ENCODE data around the gene ASB9. TPM values are rescaled to one million over a fixed set of nuclear protein-coding genes. Genes with fewer than 3 reads are reported as not detected.

ASB9 gene
- total and polyA plus RNA-seq, 7 donors = 1.1 to 3.7 (median 3.0) TPM

- TF ChIP-seq POLR2AphosphoS5 (IDR thresholded peaks at IDR 0.05) = no peak
- TF ChIP-seq, protein P1, sequence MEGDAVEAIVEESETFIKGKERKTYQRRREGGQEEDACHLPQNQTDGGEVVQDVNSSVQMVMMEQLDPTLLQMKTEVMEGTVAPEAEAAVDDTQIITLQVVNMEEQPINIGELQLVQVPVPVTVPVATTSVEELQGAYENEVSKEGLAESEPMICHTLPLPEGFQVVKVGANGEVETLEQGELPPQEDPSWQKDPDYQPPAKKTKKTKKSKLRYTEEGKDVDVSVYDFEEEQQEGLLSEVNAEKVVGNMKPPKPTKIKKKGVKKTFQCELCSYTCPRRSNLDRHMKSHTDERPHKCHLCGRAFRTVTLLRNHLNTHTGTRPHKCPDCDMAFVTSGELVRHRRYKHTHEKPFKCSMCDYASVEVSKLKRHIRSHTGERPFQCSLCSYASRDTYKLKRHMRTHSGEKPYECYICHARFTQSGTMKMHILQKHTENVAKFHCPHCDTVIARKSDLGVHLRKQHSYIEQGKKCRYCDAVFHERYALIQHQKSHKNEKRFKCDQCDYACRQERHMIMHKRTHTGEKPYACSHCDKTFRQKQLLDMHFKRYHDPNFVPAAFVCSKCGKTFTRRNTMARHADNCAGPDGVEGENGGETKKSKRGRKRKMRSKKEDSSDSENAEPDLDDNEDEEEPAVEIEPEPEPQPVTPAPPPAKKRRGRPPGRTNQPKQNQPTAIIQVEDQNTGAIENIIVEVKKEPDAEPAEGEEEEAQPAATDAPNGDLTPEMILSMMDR (IDR thresholded peaks at IDR 0.05) = no peak
- TF ChIP-seq EP300 (IDR thresholded peaks at IDR 0.05) = no peak
- TF ChIP-seq POLR2A (IDR thresholded peaks at IDR 0.05) = no peak
- Histone ChIP-seq H3K4me1 (no peaks in the 10 kb centered on the region), H3K36me3 (no peaks in the 10 kb centered on the region), H3K27me3 (no peaks in the 10 kb centered on the region), H3K4me3 (no peak overlapping the region), H3K9me3 (no peaks in the 10 kb centered on the region), H3K27ac (no peak overlapping the region)
- 89 to 93% methylated on average over 3 of the region's 3 CpGs for WGBS, 2 donors
- intact Hi-C loops (cut with DNase I) = no loop called here
- no peak for DNase-seq
Observed at GRCh38 chrX:15209096-15209495, 60.8 kb downstream of the ASB9 start.

GRCh38 chrX:15207994-15208393 is 61.9 kb downstream of the ASB9 start:
- intact Hi-C loops (cut with DNase I) = no loop called here

DNA sequence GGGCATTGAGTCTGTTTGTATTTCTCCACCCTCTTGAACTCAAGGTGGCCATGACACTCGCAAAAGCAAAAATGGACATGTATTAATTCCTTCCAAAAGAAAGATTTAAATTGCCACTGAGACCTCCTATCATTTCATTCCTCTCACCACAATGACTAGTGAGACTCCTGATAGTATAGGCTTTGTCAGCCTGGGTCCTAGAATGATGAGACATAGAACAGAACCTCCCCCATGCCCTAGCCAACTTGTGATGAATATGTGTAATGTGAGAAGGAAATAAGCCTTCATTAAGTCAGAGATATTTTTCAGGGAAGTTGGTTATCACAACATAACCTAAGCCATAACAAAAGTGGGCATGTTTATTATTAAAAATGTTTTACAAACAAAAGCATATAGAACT is 62.5 kb downstream of the ASB9 start:
- intact Hi-C loops (cut with DNase I) = no loop called here
- Histone ChIP-seq H3K27me3 (no peaks in the 10 kb centered on the region), H3K36me3 (no peaks in the 10 kb centered on the region), H3K9me3 (no peaks in the 10 kb centered on the region), H3K27ac (no peak overlapping the region), H3K4me1 (no peaks in the 10 kb centered on the region), H3K4me3 (no peak overlapping the region)
- no peak for DNase-seq
- WGBS, 2 donors = 81 to 86% methylated on average over 1 of the region's 1 CpG
- no peak for TF ChIP-seq POLR2A (IDR thresholded peaks at IDR 0.05)
- TF ChIP-seq, protein P1 (IDR thresholded peaks at IDR 0.05) = no peak
- no peak for TF ChIP-seq EP300 (IDR thresholded peaks at IDR 0.05)
- no peak for TF ChIP-seq POLR2AphosphoS5 (IDR thresholded peaks at IDR 0.05)

More at GRCh38 chrX:15207994-15208393, 61.9 kb downstream of the ASB9 start:
- no peak for TF ChIP-seq EP300 (IDR thresholded peaks at IDR 0.05)
- TF ChIP-seq POLR2A (IDR thresholded peaks at IDR 0.05) = no peak
- TF ChIP-seq POLR2AphosphoS5 (IDR thresholded peaks at IDR 0.05) = no peak
- TF ChIP-seq, protein P1 (IDR thresholded peaks at IDR 0.05) = no peak
- Histone ChIP-seq H3K9me3 (no peaks in the 10 kb centered on the region), H3K4me3 (no peak overlapping the region), H3K36me3 (no peaks in the 10 kb centered on the region), H3K27ac (no peak overlapping the region), H3K27me3 (no peaks in the 10 kb centered on the region), H3K4me1 (no peaks in the 10 kb centered on the region)
- no peak for DNase-seq
- 89 to 91% methylated on average over 3 of the region's 3 CpGs for WGBS, 2 donors

DNA sequence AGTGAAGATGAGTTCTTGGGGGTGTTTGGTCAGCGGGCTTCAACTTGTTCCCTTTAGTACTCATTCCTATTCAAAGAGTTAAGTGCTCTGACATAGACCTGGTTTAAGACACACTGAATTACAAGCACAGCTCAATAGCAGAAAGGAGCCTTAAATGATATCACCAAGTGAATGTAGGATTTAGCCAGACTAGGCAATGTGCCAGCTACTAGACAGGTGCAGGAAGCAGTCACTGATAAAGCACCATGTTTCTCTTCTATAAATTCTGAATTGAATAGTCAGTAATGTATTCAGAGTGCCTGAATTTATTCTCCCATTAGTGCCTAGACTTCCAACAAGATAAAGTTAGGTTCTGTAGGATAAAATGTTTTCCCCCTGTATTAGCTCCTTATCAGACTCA is 63.6 kb downstream of the ASB9 start:
- WGBS, 2 donors = 35 to 80% methylated on average over 1 of the region's 1 CpG
- no peak for DNase-seq
- Histone ChIP-seq H3K9me3 (no peaks in the 10 kb centered on the region), H3K4me3 (no peak overlapping the region), H3K36me3 (no peaks in the 10 kb centered on the region), H3K27me3 (no peaks in the 10 kb centered on the region), H3K4me1 (no peaks in the 10 kb centered on the region), H3K27ac (no peak overlapping the region)
- intact Hi-C loops (cut with DNase I) = no loop called here
- TF ChIP-seq POLR2A (IDR thresholded peaks at IDR 0.05) (no peak), EP300 (IDR thresholded peaks at IDR 0.05) (no peak), POLR2AphosphoS5 (IDR thresholded peaks at IDR 0.05) (no peak)
- TF ChIP-seq, protein P1 (IDR thresholded peaks at IDR 0.05) = no peak

DNA sequence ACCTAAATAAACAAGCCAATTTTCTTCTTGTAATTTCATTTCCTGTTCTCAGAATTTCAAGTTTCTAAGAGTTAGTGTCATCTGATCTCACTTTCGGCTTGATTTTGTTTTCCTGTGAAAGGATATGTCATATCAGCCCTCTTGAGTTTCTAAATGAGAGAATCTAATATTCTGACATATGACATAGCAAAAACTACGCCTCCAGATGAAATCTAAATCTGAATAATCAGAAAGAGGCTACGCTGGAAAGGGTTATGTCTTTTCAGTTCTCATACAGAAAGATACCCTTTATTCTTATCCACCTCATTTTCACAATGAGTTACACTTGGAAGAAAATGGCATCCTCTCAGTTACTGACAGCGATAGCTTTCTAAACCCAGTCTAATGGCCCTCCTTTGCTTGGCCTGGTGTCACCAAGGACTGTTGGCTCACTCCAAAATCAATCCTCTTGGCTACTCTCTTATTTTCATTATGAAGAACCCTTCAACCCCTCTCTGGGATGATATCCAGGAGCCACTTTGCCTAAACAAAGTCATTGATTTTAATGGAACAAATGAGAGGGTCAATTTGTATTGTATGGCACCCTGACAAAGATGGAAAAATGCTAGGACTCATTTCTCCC is 65.6 kb downstream of the ASB9 start:
- Histone ChIP-seq H3K4me1 (no peaks in the 10 kb centered on the region), H3K27ac (no peak overlapping the region), H3K4me3 (no peak overlapping the region), H3K27me3 (no peaks in the 10 kb centered on the region), H3K36me3 (no peaks in the 10 kb centered on the region), H3K9me3 (no peaks in the 10 kb centered on the region)
- TF ChIP-seq EP300 (IDR thresholded peaks at IDR 0.05) = no peak
- TF ChIP-seq, protein P1 (IDR thresholded peaks at IDR 0.05) = no peak
- intact Hi-C loops (cut with DNase I) = no loop called here
- no peak for DNase-seq
- WGBS, 2 donors = 75 to 85% methylated on average over 4 of the region's 4 CpGs
